ENCODE measurements around the gene ZNHIT3. TPM values are rescaled to one million over a fixed set of nuclear protein-coding genes. Genes with fewer than 3 reads are reported as not detected.
A peak's percentile ranks its signal among the peaks of the same experiment; 100 is the strongest.

ZNHIT3 gene
- total RNA-seq, 1 donor from 2014 or later = 57.0 TPM

- Mint-ChIP-seq H3K4me1 (peaks cover 29% of the 10 kb centered on the region), H3K27ac (ENCODE audit: unreplicated experiment) (no peak overlapping the region), H3K4me3 (no peak overlapping the region), H3K27me3 (ENCODE audit: low read depth) (no peaks in the 10 kb centered on the region), H3K9me3 (no peaks in the 10 kb centered on the region), H3K36me3 (ENCODE audit: low read depth) (peaks cover 19% of the 10 kb centered on the region)
- DNase-seq (ENCODE audit: low read depth, low spot score) = no peak
- TF ChIP-seq CTCF (conservative IDR thresholded peaks at IDR 0.05) = no peak
Observed at GRCh38 chr17:36500745-36501225, 14.3 kb downstream of the ZNHIT3 start.

GRCh38 chr17:36501351-36501750 is 14.9 kb downstream of the ZNHIT3 start:
- Mint-ChIP-seq H3K4me3 (no peak overlapping the region), H3K27me3 (ENCODE audit: low read depth) (no peaks in the 10 kb centered on the region), H3K36me3 (ENCODE audit: low read depth) (peaks cover 13% of the 10 kb centered on the region), H3K27ac (ENCODE audit: unreplicated experiment) (no peak overlapping the region), H3K4me1 (peaks cover 23% of the 10 kb centered on the region), H3K9me3 (no peaks in the 10 kb centered on the region)
- DNase-seq (ENCODE audit: low read depth, low spot score) = no peak
- no peak for TF ChIP-seq CTCF (conservative IDR thresholded peaks at IDR 0.05)

- no peaks in the 10 kb centered on the region for H3K9me3 Mint-ChIP-seq
- no peak for TF ChIP-seq CTCF (conservative IDR thresholded peaks at IDR 0.05)
- peaks cover 13% of the 10 kb centered on the region for H3K36me3 Mint-ChIP-seq (ENCODE audit: low read depth)
- peak overlapping the region; percentile 92 for H3K27ac Mint-ChIP-seq (ENCODE audit: unreplicated experiment)
- H3K4me3 Mint-ChIP-seq = no peak overlapping the region
- no peak for DNase-seq (ENCODE audit: low read depth, low spot score)
- H3K27me3 Mint-ChIP-seq (ENCODE audit: low read depth) = no peaks in the 10 kb centered on the region
- peaks cover 18% of the 10 kb centered on the region for H3K4me1 Mint-ChIP-seq
Observed at GRCh38 chr17:36501963-36502362, 15.5 kb downstream of the ZNHIT3 start.

GRCh38 chr17:36503456-36504155 is 17.1 kb downstream of the ZNHIT3 start:
- Mint-ChIP-seq H3K27ac (ENCODE audit: unreplicated experiment) (peak overlapping the region; percentile 20), H3K4me3 (no peak overlapping the region), H3K4me1 (peaks cover 16% of the 10 kb centered on the region), H3K9me3 (no peaks in the 10 kb centered on the region), H3K36me3 (ENCODE audit: low read depth) (peaks cover 11% of the 10 kb centered on the region), H3K27me3 (ENCODE audit: low read depth) (no peaks in the 10 kb centered on the region)
- no peak for TF ChIP-seq CTCF (conservative IDR thresholded peaks at IDR 0.05)
- no peak for DNase-seq (ENCODE audit: low read depth, low spot score)

- Mint-ChIP-seq H3K4me3 (no peak overlapping the region), H3K9me3 (no peaks in the 10 kb centered on the region), H3K4me1 (peaks cover 15% of the 10 kb centered on the region), H3K27me3 (ENCODE audit: low read depth) (no peaks in the 10 kb centered on the region), H3K36me3 (ENCODE audit: low read depth) (peaks cover 11% of the 10 kb centered on the region), H3K27ac (ENCODE audit: unreplicated experiment) (no peak overlapping the region)
- TF ChIP-seq CTCF (conservative IDR thresholded peaks at IDR 0.05) = no peak
- no peak for DNase-seq (ENCODE audit: low read depth, low spot score)
Observed at GRCh38 chr17:36504156-36504545, 17.7 kb downstream of the ZNHIT3 start.
